Cardiac fibroblast (primary cell): ENCODE data around the gene SCAP.

Source experiments
- DNase-seq, 2 donors: peaks; one replicate each; pipeline versions ENCODE4 v3.0.0 to v3.0.0-alpha.2; 2010; ENCODE audit warnings: low read depth in 2 of 2
- H3K4me3 ChIP-seq, 2 donors: replicated peaks in 1 of 2; 1 replicate in 1 of 2; 2 replicates in 1 of 2; pipeline ENCODE4 v1.5.1; 2011; ENCODE audit warnings: low read depth in 2 of 2, low read length in 2 of 2, mild to moderate bottlenecking in 2 of 2, moderate library complexity in 1 of 2
- CTCF ChIP-seq: IDR thresholded peaks from one replicate; pipeline ENCODE4 v1.5.1; 2011; ENCODE audit warnings: low read depth, mild to moderate bottlenecking, low read length, inconsistent platforms

SCAP gene

GRCh38 chr3:47420044-47420430 is 55.7 kb downstream of the SCAP start:
- no peak overlapping the region for H3K4me3 ChIP-seq
- no peak for TF ChIP-seq CTCF
- no peak for DNase-seq

- no peak for DNase-seq
These were observed 56.4 kb downstream of the SCAP start for GRCh38 chr3:47419083-47420043.

DNA sequence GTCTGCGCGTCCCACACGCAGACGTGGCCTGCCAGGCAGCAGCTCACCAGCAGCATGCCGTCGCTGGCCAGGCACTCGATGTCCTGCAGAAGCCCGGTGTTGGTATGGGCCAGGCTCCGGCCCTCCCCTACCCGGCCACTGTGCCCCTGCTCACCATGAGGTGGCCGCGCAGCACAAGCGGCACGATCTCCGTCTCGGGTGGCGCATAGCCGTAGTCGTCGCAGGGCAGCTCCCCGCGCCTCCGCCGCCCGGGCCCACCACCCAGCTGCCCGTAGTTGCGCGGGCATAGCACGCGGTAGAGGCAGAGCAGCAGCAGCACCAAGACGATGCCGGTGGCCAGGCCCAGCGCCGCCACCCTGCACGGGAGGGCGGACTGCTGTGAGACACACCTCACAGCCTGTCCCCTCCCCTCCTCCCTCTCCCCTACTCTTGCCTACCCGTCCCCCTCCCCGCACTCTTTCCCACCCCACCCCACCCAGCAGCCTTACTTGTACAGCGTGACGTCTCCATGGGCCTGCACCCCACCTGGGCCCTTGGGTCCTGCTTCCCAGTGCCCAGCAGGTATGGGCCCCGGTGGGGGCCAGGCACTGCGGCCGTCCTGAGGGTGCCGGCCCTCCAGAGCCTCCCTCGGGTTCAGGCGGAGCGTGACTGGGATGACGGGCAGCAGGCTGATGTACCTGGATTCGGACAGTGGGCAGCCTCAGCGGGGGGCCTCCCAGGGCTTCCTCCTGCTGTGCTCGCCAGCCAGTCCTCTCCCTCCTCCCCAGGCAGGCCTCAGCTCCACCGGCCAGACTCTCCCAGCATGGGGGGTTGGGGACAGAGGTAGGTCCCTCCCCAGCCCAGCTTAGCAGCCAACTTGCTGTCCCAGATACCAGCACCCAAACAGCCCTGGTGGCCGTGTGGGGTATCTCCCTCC is 57.3 kb downstream of the SCAP start:
- DNase-seq: no peak

More at GRCh38 chr3:47419083-47420043, 56.4 kb downstream of the SCAP start:
- TF ChIP-seq CTCF: no peak
- H3K4me3 ChIP-seq: no peak overlapping the region

DNA sequence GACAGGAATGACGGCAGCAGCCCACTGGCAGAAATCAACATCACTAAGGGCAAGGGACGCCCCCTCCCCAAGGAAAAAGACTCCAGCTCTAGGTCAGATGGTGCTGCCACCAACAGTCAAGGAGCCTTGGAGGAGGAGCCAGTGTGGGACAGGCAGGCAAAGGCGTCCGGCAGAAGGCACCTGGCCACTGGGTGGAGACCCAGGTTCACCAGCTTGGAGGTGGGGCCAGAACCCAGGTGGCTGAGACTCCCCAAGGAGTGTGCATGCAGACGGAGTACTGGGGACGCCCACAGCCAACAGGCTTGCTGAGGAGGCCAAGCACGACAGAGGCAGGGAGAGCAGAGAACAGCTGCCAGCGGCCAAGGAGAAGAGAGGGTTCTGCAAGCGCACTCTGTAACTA is 59.7 kb downstream of the SCAP start:
- no peak for DNase-seq
- no peak overlapping the region for H3K4me3 ChIP-seq
- no peak for TF ChIP-seq CTCF

More for the DNA sequence above, 57.3 kb downstream of the SCAP start:
- no peak overlapping the region for H3K4me3 ChIP-seq
- peak; percentile 14 for TF ChIP-seq CTCF

DNA sequence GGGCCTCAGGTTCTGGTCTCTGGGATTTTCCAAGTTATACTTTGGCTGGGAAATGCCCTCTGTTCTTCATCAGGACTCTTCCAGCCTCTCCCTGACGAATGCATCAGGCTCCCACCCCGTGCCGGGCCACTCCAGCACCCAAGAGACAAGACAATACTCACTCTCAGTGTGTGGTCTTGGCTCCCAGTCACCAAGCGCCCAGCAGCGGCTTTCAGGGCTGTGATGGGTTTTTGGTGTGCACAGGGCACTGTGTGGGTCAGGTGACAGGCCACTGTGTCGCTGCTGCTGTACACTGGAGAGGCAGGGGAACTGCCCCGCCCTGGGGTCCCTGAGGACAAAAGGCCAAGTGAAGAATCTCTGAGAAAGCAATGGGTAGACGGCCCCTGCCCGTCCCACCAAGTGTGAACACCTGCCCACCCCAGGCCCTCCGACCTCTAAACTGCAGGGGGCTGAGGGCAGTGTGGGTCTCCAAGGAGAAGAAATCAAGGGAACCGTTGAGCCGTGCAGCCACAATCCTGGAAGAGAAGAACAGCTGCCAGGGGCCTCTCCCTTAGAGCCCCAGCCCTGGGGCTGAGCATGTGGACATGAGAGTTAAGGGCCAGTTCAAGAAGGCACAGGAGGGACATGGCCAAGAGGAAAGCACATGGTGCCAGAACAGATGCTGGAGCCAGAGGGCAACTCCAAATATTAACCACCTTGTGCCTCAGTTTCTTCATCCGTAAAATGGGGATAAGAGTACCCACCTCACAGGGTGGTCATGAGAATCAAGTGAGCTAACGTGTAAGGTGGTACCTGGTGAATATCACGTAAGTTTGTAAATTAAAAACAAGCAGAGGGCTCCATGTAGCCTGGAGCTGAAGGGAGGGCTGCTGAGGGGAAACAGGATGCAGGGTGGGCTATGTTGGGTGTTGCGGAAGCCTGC is 60.8 kb downstream of the SCAP start:
- no peak for DNase-seq
- no peak overlapping the region for H3K4me3 ChIP-seq
- TF ChIP-seq CTCF: no peak

DNA sequence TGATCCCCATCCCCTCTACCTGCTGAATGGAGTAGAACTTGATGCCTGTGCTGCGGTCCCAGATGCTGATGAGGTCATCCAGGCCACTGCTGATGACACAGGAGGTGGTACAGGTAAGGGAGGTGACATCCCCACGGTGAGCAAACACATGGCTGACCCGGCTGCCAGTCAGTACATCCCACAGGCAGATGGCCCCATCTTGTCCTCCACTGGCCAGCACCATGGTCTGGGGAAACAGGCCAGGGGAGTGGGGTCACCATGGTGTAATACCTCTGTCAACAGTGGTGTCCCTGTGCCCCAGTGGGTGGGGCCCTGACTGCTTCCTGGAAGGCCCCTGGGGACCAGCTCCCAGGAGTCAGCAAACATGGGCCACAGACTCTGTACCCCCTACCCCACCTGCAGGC is 61.6 kb downstream of the SCAP start:
- no peak overlapping the region for H3K4me3 ChIP-seq
- TF ChIP-seq CTCF: no peak
- DNase-seq: no peak
